Fibroblast of the aortic adventitia (primary cell): ENCODE measurements around the gene NFIB. TPM values are rescaled to one million over a fixed set of nuclear protein-coding genes. Genes with fewer than 3 reads are reported as not detected.

Source experiments
- DNase-seq: peaks from one replicate; pipeline ENCODE4 v3.0.0-alpha.2; 2010; ENCODE audit warnings: low read depth
- H3K4me3 ChIP-seq: 2 replicates; pipeline ENCODE4 v1.5.1; 2011; ENCODE audit warnings: low read depth, mild to moderate bottlenecking, control low read depth, low read length, moderate library complexity
- CTCF ChIP-seq: IDR thresholded peaks from 2 replicates; pipeline ENCODE4 v1.5.1; 2011; ENCODE audit warnings: mild to moderate bottlenecking, low read length, control low read depth, inconsistent platforms; ENCODE audit not compliant: insufficient read depth
- total RNA-seq: library from RNA; depleted of rRNA; stranded (reverse); fragments of >200 nt; gene quantifications from 2 replicates; pipeline ENCODE4 v1.2.3, GENCODE V29; 2012; ENCODE audit warnings: low replicate concordance

Gene NFIB
- total RNA-seq, 1 donor = 111 TPM

GRCh38 chr9:14175778-14176177 is 138.2 kb downstream of the NFIB start:
- peak; percentile 65 for DNase-seq
- no peak for TF ChIP-seq CTCF
- H3K4me3 ChIP-seq = no peak overlapping the region

- H3K4me3 ChIP-seq = no peak overlapping the region
- no peak for TF ChIP-seq CTCF
- DNase-seq = no peak
These were observed 140.2 kb downstream of the NFIB start for GRCh38 chr9:14173713-14174112.

GRCh38 chr9:14170973-14171596 is 142.9 kb downstream of the NFIB start:
- TF ChIP-seq CTCF = no peak
- peak; percentile 68 for DNase-seq
- H3K4me3 ChIP-seq = no peak overlapping the region

- H3K4me3 ChIP-seq = no peak overlapping the region
- no peak for DNase-seq
- TF ChIP-seq CTCF = no peak
These were observed 143.5 kb downstream of the NFIB start for GRCh38 chr9:14170392-14170931.

GRCh38 chr9:14168381-14168780 is 145.6 kb downstream of the NFIB start:
- DNase-seq = no peak

GRCh38 chr9:14165376-14166035 is 148.4 kb downstream of the NFIB start:
- no peak for DNase-seq
- no peak for TF ChIP-seq CTCF

More at GRCh38 chr9:14168381-14168780, 145.6 kb downstream of the NFIB start:
- no peak for TF ChIP-seq CTCF
- no peak overlapping the region for H3K4me3 ChIP-seq

More at GRCh38 chr9:14165376-14166035, 148.4 kb downstream of the NFIB start:
- no peak overlapping the region for H3K4me3 ChIP-seq
